ENCODE data around the gene FNDC11.

FNDC11 gene

GRCh38 chr20:63530788-63531160 lies 23.2 kb upstream of the FNDC11 start:
- no peaks in the 10 kb centered on the region for H3K27me3 Mint-ChIP-seq
- H3K4me1 Mint-ChIP-seq, result peaks cover 6% of the 10 kb centered on the region
- DNase-seq (ENCODE audit: low spot score in 2 of 2), result no peak
- H3K27ac Mint-ChIP-seq (ENCODE audit: low read depth), result no peak overlapping the region
- no peaks in the 10 kb centered on the region for H3K9me3 Mint-ChIP-seq
- H3K36me3 Mint-ChIP-seq (ENCODE audit: insufficient read depth), result peaks cover 6% of the 10 kb centered on the region
- H3K4me3 Mint-ChIP-seq, result no peak overlapping the region
- ATAC-seq (replicated peaks; ENCODE audit: extremely low read depth, poor library complexity, severe bottlenecking), result no peak

GRCh38 chr20:63531686-63532448 lies 22.1 kb upstream of the FNDC11 start:
- H3K4me1 Mint-ChIP-seq, result peaks cover 6% of the 10 kb centered on the region
- H3K27ac Mint-ChIP-seq (ENCODE audit: low read depth), result no peak overlapping the region
- no peak overlapping the region for H3K4me3 Mint-ChIP-seq
- DNase-seq (ENCODE audit: low spot score in 2 of 2) (no peak), ATAC-seq (replicated peaks; ENCODE audit: extremely low read depth, poor library complexity, severe bottlenecking) (no peak)
- H3K9me3 Mint-ChIP-seq, result no peaks in the 10 kb centered on the region
- no peaks in the 10 kb centered on the region for H3K27me3 Mint-ChIP-seq
- peaks cover 9% of the 10 kb centered on the region for H3K36me3 Mint-ChIP-seq (ENCODE audit: insufficient read depth)

GRCh38 chr20:63532449-63532971 lies 21.4 kb upstream of the FNDC11 start:
- Mint-ChIP-seq H3K27me3 (no peaks in the 10 kb centered on the region), H3K4me3 (no peak overlapping the region), H3K27ac (ENCODE audit: low read depth) (peak overlapping the region; percentile 50), H3K36me3 (ENCODE audit: insufficient read depth) (peaks cover 9% of the 10 kb centered on the region), H3K4me1 (peaks cover 6% of the 10 kb centered on the region), H3K9me3 (no peaks in the 10 kb centered on the region)
- ATAC-seq (replicated peaks; ENCODE audit: extremely low read depth, poor library complexity, severe bottlenecking), result no peak
- no peak for DNase-seq (ENCODE audit: low spot score in 2 of 2)

GRCh38 chr20:63533388-63533787 lies 20.6 kb upstream of the FNDC11 start:
- Mint-ChIP-seq H3K27me3 (no peaks in the 10 kb centered on the region), H3K4me1 (peaks cover 6% of the 10 kb centered on the region), H3K36me3 (ENCODE audit: insufficient read depth) (peaks cover 9% of the 10 kb centered on the region), H3K27ac (ENCODE audit: low read depth) (peak overlapping the region; percentile 50), H3K9me3 (no peaks in the 10 kb centered on the region), H3K4me3 (no peak overlapping the region)
- DNase-seq (ENCODE audit: low spot score in 2 of 2) (no peak), ATAC-seq (replicated peaks; ENCODE audit: extremely low read depth, poor library complexity, severe bottlenecking) (no peak)

GRCh38 chr20:63533871-63534393 lies 20.0 kb upstream of the FNDC11 start:
- Mint-ChIP-seq H3K4me1 (peaks cover 2% of the 10 kb centered on the region), H3K4me3 (no peak overlapping the region), H3K9me3 (no peaks in the 10 kb centered on the region), H3K36me3 (ENCODE audit: insufficient read depth) (peaks cover 7% of the 10 kb centered on the region), H3K27ac (ENCODE audit: low read depth) (no peak overlapping the region), H3K27me3 (no peaks in the 10 kb centered on the region)
- ATAC-seq (replicated peaks; ENCODE audit: extremely low read depth, poor library complexity, severe bottlenecking), result no peak
- DNase-seq (ENCODE audit: low spot score in 2 of 2), result no peak

GRCh38 chr20:63534427-63534830 lies 19.5 kb upstream of the FNDC11 start:
- Mint-ChIP-seq H3K4me1 (no peaks in the 10 kb centered on the region), H3K27me3 (no peaks in the 10 kb centered on the region), H3K36me3 (ENCODE audit: insufficient read depth) (peaks cover 6% of the 10 kb centered on the region), H3K4me3 (no peak overlapping the region), H3K27ac (ENCODE audit: low read depth) (no peak overlapping the region), H3K9me3 (no peaks in the 10 kb centered on the region)
- no peak for ATAC-seq (replicated peaks; ENCODE audit: extremely low read depth, poor library complexity, severe bottlenecking)
- DNase-seq (ENCODE audit: low spot score in 2 of 2), result no peak

GRCh38 chr20:63534831-63535651 lies 18.9 kb upstream of the FNDC11 start:
- Mint-ChIP-seq H3K4me3 (no peak overlapping the region), H3K4me1 (no peaks in the 10 kb centered on the region), H3K36me3 (ENCODE audit: insufficient read depth) (peaks cover 4% of the 10 kb centered on the region), H3K27me3 (no peaks in the 10 kb centered on the region), H3K9me3 (no peaks in the 10 kb centered on the region), H3K27ac (ENCODE audit: low read depth) (no peak overlapping the region)
- ATAC-seq (replicated peaks; ENCODE audit: extremely low read depth, poor library complexity, severe bottlenecking) (no peak), DNase-seq (ENCODE audit: low spot score in 2 of 2) (no peak)

- Mint-ChIP-seq H3K27ac (ENCODE audit: low read depth) (no peak overlapping the region), H3K4me1 (no peaks in the 10 kb centered on the region), H3K9me3 (no peaks in the 10 kb centered on the region), H3K36me3 (ENCODE audit: insufficient read depth) (peaks cover 6% of the 10 kb centered on the region), H3K4me3 (peak overlapping the region; percentile 42), H3K27me3 (no peaks in the 10 kb centered on the region)
- ATAC-seq (replicated peaks; ENCODE audit: extremely low read depth, poor library complexity, severe bottlenecking), result no peak
- DNase-seq (ENCODE audit: low spot score in 2 of 2), result no peak
These were observed 17.6 kb upstream of the FNDC11 start for GRCh38 chr20:63536241-63536977.

GRCh38 chr20:63536997-63537524 lies 16.9 kb upstream of the FNDC11 start, which contains the start of gene PTK6:
PTK6 (minus strand) TSS chr20:63537376; CDS start chr20:63537314, 62 bp downstream.
- Mint-ChIP-seq H3K36me3 (ENCODE audit: insufficient read depth) (peaks cover 7% of the 10 kb centered on the region), H3K27ac (ENCODE audit: low read depth) (peak within 1 kb of the TSS; percentile 73), H3K4me3 (peak within 1 kb of the TSS; percentile 67), H3K4me1 (no peaks in the 10 kb centered on the region), H3K27me3 (no peaks in the 10 kb centered on the region), H3K9me3 (no peaks in the 10 kb centered on the region)
- ATAC-seq (replicated peaks; ENCODE audit: extremely low read depth, poor library complexity, severe bottlenecking) (peak; percentile 3), DNase-seq (ENCODE audit: low spot score in 2 of 2) (no peak)

- Mint-ChIP-seq H3K4me1 (no peaks in the 10 kb centered on the region), H3K27ac (ENCODE audit: low read depth) (peak overlapping the region; percentile 73), H3K27me3 (no peaks in the 10 kb centered on the region), H3K9me3 (no peaks in the 10 kb centered on the region), H3K36me3 (ENCODE audit: insufficient read depth) (peaks cover 7% of the 10 kb centered on the region), H3K4me3 (peak overlapping the region; percentile 67)
- ATAC-seq (replicated peaks; ENCODE audit: extremely low read depth, poor library complexity, severe bottlenecking) (peak; percentile 93), DNase-seq (ENCODE audit: low spot score in 2 of 2) (peak; percentile 88 to 94)
These were observed 16.3 kb upstream of the FNDC11 start for GRCh38 chr20:63537525-63538203.

- DNase-seq (ENCODE audit: low spot score in 2 of 2), result peak in 1 of 2 donors; percentile 47
- ATAC-seq (replicated peaks; ENCODE audit: extremely low read depth, poor library complexity, severe bottlenecking), result peak; percentile 7
- Mint-ChIP-seq H3K9me3 (no peaks in the 10 kb centered on the region), H3K4me3 (peak overlapping the region; percentile 67), H3K4me1 (no peaks in the 10 kb centered on the region), H3K27ac (ENCODE audit: low read depth) (peak overlapping the region; percentile 73), H3K27me3 (no peaks in the 10 kb centered on the region), H3K36me3 (ENCODE audit: insufficient read depth) (peaks cover 7% of the 10 kb centered on the region)
These were observed 15.5 kb upstream of the FNDC11 start for GRCh38 chr20:63538204-63539091.
